GM12864 (cell line): ENCODE results near the gene C1orf50.
A peak's percentile ranks its signal among the peaks of the same experiment; 100 is the strongest.
"Not testable (repeated sequence)": the region's sequence is repeated elsewhere in the genome, so short reads cannot be mapped to it uniquely, and the experiment has no call there.

ENCODE experiments used
- DNase-seq: peaks from one replicate; pipeline ENCODE4 v3.0.0-alpha.2; 2011; ENCODE audit warnings: low read depth
- H3K4me3 ChIP-seq: 2 replicates; pipeline ENCODE4 v1.5.1; 2011; ENCODE audit warnings: mild to moderate bottlenecking, low read depth, low read length, control low read depth
- TF ChIP-seq, protein P1 (sequence below): IDR thresholded peaks from 2 replicates; pipeline ENCODE4 v1.5.1; 2011; ENCODE audit warnings: low read depth, mild to moderate bottlenecking, moderate library complexity, low read length, control low read depth, inconsistent platforms; ENCODE audit errors: missing control alignments

Gene C1orf50

DNA sequence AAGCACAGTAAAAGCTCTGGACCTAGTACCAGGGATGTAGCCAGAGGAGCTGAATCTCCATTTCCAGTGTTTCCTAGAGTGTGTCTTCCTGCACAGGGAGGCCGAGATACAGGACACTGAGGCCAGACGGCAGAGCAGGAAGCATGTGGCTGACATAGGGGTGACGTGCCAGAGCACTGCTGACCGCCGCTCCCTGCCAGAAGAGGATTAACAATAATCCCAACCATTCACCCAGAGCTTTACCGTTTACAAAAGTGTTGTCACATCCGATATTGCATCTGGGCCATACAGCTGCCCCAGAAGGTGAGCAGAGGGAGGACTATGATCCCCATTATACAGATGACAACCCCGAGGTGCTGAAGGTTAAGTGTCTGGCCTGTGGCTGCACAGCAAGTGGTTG lies 21.2 kb upstream of the C1orf50 start:
- TF ChIP-seq, protein P1, sequence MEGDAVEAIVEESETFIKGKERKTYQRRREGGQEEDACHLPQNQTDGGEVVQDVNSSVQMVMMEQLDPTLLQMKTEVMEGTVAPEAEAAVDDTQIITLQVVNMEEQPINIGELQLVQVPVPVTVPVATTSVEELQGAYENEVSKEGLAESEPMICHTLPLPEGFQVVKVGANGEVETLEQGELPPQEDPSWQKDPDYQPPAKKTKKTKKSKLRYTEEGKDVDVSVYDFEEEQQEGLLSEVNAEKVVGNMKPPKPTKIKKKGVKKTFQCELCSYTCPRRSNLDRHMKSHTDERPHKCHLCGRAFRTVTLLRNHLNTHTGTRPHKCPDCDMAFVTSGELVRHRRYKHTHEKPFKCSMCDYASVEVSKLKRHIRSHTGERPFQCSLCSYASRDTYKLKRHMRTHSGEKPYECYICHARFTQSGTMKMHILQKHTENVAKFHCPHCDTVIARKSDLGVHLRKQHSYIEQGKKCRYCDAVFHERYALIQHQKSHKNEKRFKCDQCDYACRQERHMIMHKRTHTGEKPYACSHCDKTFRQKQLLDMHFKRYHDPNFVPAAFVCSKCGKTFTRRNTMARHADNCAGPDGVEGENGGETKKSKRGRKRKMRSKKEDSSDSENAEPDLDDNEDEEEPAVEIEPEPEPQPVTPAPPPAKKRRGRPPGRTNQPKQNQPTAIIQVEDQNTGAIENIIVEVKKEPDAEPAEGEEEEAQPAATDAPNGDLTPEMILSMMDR: no peak
- no peak overlapping the region for H3K4me3 ChIP-seq
- DNase-seq: no peak

DNA sequence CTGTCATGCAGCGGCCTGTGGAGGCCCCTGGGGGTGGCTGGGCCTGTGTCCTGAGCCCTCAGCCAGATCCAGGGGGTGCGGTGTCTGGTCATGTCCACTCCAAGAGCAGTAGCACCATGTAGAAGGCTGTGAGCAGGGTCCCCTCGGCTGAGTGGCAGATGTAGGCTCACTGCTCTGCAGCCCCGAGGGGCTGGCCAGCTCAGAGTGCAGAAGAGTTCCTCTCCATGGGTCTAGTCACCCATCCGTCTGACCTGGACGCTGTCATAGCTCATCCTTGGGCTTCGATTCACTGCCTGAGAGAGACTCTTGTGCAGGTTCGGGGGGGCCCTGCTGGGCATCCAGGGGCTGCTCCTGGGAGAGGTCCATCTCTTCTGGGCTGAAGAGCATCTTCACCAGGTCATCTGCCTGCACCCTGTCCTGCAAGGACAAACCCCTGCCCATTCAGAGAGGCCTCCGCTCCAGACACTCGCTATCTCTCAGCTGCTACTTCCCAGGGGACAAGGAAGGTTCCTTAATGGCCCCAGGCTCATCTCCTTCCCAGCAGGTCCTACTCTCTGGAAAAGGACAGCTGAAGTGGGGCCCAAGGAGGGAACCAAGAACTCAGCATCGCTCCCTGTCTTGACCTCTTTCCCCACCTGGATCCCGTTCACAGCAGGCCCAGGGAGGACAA lies 20.5 kb upstream of the C1orf50 start:
- H3K4me3 ChIP-seq: no peak overlapping the region
- TF ChIP-seq, protein P1: no peak
- no peak for DNase-seq

- no peak overlapping the region for H3K4me3 ChIP-seq
Observed at GRCh38 chr1:42747125-42747524, 19.9 kb upstream of the C1orf50 start.

DNA sequence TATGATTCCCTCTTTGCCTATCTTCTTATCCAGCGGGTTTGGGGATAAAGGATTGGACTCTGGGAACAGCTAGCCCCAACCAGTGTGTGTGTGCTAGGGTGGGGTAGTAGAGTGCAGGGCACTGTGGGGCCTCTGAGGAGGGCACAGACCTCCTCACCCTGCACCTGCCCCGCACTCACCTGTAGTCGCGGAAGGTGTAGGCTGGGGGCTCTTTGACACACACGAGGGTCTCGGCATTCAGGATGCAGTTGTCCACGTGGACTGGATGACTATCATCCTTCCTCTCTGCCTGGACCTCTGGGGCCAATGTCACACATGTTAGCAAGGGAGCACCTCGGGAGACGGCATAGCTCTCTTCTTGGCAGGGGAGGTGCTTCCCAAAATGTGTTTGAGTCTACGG lies 19.0 kb upstream of the C1orf50 start:
- DNase-seq: no peak
- H3K4me3 ChIP-seq: no peak overlapping the region
- TF ChIP-seq, protein P1: no peak

More at GRCh38 chr1:42747125-42747524, 19.9 kb upstream of the C1orf50 start:
- TF ChIP-seq, protein P1: peak; percentile 67
- DNase-seq: no peak

- no peak overlapping the region for H3K4me3 ChIP-seq
- no peak for DNase-seq
- TF ChIP-seq, protein P1: no peak
Observed at GRCh38 chr1:42748461-42749410, 18.3 kb upstream of the C1orf50 start.

DNA sequence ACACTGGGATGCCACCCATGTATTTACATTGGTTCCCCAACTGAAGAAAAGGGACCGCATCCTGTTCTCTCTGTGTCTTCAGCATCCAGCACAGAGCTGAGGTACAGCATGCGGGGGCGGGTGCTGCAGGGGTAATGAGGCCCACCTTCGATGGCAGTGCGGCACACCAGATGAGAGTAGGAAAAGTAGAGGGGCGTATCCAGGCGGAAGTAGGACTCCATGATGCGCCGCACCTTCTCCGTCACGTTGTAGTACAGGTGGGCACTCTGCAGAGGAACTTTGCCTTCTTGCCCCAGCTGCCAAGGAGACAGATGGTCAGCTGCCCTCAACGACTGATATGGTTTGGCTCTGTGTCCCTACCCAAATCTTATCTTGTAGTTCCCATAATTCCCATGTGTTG lies 17.0 kb upstream of the C1orf50 start:
- H3K4me3 ChIP-seq: no peak overlapping the region
- TF ChIP-seq, protein P1: no peak
- no peak for DNase-seq

DNA sequence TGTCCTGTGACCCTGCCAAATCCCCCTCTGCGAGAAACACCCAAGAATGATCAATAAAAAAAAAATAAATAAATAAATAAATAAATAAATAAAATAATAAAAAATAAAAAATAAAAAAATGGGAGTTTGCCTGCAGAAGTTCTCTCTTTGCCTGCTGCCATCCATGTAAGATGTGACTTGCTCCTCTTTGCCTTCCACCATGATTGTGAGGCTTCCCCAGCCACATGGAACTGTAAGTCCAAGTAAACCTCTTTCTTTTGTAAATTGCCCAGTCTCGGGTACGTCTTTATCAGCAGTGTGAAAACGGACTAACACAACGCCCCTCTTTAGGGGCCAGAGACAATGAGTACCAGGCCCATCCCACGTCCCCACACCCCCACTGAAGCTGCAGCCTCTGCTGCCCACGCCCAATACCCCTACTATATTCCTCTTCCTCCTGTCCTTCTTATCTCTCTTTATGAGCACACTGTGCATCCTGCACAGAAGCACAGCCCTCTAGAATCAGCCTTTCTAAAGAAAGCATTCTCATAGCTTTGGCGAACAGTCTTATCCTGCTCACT lies 15.5 kb upstream of the C1orf50 start:
- H3K4me3 ChIP-seq, DNase-seq: not testable (repeated sequence)
